Right kidney (tissue), 9 donors: ENCODE data around the gene LRRC25.

Experiments used
- DNase-seq: peaks from one replicate; pipeline ENCODE4 v3.0.0-alpha.2; 2016
- long read RNA-seq, 8 donors: transcript quantifications; one replicate each; lab custom pipeline, GENCODE V29; 2026

Gene LRRC25
- long read RNA-seq, donor 1 = 0 reads
- long read RNA-seq, donor 2 = 0 reads
- long read RNA-seq, donor 3 = 0 reads
- long read RNA-seq, donor 4 = 0 reads
- long read RNA-seq, donor 5 = 0 reads
- long read RNA-seq, donor 6 = 0 reads
- long read RNA-seq, donor 7 = 0 reads
- long read RNA-seq, donor 8 = 0 reads

DNA sequence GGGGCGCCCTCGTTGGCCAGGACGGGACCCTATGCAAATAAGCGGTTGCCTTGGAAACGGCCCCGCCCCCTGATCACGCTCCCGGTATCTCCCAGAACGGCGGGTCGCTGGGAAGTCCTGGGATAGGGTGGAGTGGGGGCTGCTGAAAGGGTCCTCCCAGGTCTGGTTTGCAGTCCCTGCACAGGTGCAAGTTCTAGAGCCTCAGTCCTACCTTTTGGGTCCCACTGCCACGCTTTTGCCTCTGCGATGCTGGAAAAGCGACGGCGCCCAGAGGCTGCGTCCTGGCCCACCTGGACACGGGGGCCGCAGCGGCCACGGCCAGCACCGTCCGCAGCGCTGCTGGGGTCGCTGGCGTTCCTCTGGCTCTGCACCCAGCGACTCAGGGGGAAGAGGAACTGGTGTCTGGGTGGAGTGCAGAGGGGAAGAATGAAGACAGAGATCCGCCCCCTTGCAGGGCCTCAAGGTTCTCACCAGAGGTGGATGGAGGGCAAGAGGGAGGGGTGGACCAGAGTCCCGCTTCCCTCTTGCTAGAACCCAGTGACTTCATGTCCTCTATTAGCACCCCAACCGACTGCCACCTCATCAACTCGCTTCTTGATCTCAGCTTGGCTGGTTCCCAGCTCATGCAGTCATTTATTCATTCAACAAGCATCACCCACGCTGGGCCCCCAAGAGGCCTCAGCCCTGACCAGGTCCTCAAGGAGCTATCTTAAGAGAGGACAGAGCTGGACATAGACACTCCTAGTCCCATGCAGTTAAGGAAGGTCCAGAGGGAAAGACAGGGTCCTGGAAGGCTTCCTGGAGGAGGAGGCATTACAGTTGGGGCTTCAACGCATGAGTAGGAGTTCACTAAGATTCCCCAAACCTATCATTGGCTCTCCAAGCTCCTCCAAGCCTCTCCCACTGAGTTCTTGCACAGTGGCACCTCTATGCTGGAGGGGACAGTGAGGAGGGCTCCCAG is at the start of gene LRRC25:
Gene LRRC25, minus strand, starts transcription at position 381 of the 961 bp plus-strand sequence. CDS start 659 bp downstream, outside the sequence.
- no peak for DNase-seq

GRCh38 chr19:18446811-18447359 is 49.5 kb upstream of the LRRC25 start:
- DNase-seq = no peak

- DNase-seq = no peak
Measured at GRCh38 chr19:18446145-18446810, 48.9 kb upstream of the LRRC25 start.

- no peak for DNase-seq
Measured at GRCh38 chr19:18445262-18445948, 48.0 kb upstream of the LRRC25 start.

DNA sequence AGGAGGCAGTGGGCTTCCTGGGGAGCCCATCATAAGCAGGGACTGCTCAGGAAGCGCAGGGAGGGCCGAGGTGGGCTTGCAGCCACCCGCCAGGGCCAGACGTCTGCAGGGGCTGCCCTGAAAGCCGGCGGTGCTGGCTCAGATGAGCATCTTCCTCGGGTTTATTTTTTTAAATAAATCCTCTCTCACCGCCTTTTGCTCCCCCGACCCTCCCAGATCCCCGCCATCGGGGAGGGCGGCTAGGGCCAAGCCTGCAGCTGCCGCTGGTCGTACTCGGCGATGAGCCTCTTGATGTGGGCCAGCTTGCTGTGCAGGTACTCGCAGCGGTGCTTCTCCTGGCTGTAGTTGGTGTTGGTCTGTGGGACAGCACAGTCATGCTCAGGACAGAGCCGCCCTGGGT is 47.1 kb upstream of the LRRC25 start:
- DNase-seq = no peak

GRCh38 chr19:18443831-18444230 is 46.4 kb upstream of the LRRC25 start:
- DNase-seq = no peak

DNA sequence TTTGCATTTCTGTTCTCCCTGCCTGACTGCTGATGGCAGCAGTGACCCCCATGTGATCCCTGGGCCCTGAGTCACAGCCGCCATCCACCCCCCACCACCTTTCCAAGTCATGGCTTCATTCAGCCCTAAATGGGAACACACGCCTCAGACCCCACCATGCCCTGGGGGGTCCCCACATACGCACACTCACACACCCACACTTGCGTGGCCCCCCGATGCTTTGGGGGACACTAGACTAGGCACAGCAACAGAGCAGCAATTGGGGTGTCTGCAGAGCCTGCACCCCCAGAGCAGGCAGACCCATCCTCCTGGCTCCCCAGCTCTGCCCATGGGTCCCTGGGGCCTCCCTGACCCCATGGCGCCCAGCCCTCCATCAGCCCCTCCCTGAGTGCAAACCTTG is 46.0 kb upstream of the LRRC25 start:
- DNase-seq = no peak

- no peak for DNase-seq
Measured at GRCh38 chr19:18442941-18443340, 45.5 kb upstream of the LRRC25 start.

DNA sequence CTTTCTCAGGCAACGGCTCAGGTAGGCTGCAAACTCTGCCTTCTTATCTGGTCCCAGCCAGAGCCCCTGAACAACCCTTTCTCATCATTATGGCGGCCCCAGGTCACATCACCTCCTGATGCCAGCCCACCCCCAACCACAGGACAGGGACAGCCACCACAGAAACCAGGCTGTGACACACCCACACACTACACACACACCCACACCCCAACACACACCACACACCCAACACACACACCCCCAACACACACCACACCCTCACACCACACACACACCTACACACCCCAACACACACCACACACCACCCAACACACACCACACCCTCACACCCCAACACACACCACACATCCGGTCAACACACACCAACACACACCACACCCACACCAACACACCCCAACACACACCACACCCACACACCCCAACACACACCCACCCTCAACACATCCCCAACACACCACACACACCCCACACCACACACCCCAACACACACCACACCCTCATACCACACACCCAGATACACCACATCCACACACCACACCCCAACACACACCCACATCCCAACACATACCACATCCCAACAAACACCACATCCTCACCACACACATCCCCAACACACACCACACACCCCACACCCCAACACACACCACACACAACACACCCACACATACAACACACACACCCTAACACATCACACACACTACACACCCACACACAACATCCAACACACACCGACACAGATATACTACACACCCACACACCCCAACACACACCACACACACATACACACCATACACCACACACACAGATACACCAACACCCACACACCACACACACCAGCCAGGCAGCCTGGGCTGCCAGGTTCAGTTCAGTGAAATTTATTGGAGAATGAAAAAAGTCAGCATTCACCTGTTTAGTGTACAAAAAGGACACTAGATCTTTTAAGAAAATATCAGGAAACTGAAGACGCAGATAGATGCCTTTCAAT is 44.7 kb upstream of the LRRC25 start:
- no peak for DNase-seq

- no peak for DNase-seq
Measured at GRCh38 chr19:18440936-18441803, 43.7 kb upstream of the LRRC25 start.

GRCh38 chr19:18440415-18440877 is 43.0 kb upstream of the LRRC25 start:
- peak; percentile 12 for DNase-seq

- DNase-seq = no peak
Measured at GRCh38 chr19:18439910-18440237, 42.5 kb upstream of the LRRC25 start.

DNA sequence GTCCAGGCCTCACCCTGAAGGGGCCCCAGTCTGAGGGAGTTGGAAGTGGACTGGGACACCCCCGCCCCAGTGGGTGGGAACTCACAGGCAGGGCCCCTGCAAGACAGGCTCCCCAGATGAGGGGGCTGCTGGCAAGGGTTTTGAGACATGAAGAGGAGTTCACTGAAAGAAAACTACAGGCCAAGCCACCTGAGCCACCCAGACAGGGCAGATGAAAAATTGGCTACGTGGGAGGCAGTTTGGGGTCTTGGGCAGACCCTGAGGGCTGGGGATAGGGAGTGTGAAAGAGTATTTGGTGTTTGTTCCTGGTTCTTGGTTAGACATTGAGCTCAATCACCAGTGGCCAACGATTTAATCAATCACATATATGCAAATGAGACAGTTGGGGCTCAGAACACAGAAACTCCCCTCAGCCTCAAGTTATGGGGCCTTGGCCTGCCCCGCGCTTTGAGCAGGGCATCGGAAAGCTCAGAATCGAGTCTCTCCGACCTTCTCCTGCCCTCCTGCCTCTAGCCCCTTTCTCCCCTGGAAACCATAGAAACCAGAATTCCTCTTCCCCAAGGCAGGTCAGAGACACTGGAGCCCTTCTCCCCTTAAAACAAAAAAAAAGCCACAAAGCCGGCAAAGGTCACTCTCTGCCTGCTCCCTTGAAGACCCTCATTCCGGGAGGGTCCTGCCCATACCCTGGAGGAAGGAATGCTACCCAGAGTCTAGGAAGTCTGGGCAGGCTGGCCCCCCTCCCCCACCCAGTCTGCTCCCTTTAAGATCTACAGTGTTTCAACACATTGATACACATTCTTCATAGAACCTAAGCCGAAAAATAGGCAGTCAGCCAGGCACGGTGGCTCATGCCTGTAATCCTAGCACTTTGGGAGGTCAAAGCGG is 41.8 kb upstream of the LRRC25 start:
- peak; percentile 38 for DNase-seq

- DNase-seq = peak; percentile 76
Measured at GRCh38 chr19:18438331-18439024, 41.1 kb upstream of the LRRC25 start.

DNA sequence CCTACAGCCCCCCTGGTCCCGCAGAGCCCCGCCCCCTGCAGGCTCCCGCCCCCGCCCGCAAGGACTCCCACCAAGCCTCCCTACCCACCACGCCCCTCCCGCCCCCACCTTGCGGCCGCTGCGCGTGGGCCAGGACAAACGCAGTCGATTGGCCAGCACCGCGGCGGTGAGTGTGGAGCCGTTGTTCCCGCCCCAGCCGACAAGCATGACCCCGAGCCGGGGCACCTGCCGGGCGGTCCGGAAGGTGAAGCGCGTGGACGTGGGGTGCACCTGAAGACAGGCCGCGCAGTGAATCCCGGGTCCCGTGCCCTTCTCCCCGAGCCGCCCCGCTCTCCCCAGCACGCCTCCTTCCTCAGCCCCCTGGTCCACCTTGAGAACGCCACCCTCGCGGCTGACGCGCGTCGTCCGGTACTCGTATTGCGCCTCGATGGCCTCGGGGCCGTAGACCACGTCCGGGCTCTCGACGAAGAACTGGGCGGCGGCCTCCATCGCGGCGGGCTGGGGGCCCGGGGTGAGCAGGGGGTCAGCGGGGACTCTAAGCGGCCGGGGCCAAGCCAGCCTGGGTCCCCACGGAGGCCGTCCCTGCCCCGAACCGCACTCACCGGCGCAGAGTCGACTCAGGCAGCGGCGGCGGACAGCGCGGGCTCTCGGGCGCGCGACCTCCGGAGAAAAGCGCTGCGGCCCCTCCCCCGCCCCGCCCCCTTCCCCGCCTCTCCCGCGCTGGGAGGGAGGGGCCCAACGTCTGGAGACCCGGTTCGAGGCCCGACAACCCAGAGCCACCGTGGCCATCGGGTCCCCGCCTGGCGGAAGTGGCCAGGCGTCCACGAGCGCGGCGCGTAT is 40.3 kb upstream of the LRRC25 start, which contains the start of gene ISYNA1:
Gene ISYNA1, minus strand, starts transcription at position 643 of the 840 bp plus-strand sequence. Its CDS starts 154 bp downstream, at position 489.
- DNase-seq = peak; percentile 82

DNA sequence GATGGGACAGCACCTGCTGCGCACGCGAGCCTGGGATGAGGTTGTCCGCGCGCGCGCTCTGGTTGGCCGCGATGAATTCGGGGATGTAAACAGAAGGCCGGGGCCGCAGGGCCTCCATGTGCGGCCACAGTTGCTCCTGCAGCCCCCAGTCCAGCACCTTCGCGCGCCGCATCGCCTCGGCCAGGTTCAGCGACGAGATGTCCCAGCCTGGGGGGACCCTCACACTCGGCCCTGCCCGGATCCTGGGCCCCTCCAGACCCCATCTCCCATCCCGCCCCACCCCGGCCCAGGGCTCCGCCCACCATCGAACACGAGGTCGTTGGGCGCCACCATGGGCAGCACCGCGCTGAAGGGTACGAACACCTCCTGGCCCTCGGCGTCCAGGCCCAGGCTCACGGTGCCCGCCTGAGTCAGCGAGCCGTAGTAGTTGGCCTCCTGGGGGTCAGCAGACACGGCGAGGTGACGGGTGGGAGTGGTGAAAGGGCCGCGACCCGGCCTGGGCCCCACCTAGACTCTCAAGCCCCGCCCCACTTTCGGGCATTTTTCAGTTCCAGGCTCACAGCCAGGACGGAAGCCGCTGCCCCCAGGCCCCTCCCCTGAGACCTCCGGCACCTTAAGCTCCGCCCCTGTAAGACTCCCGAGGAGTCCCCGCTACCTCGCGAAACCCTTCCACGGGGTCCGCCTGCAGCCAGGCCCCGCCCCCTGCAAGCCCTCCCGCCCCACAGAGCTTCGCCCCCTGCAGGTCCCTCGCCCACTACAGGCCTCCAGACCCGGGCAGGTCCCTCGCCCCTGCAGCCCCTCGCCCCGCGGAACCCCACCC is 39.5 kb upstream of the LRRC25 start:
- DNase-seq = peak; percentile 84
